22Rv1 (cell line): ENCODE data around the gene SYTL3.

Experiments
- ZFX ChIP-seq: fragments of 450-650 bp; IDR thresholded peaks from 2 replicates; pipeline ENCODE4 v1.6.1; 2017; ENCODE audit warnings: antibody characterized with exemption, borderline replicate concordance
- TF ChIP-seq, protein P1 (sequence below): fragments of 450-650 bp; IDR thresholded peaks from 2 replicates; pipeline ENCODE4 v1.5.1; 2017; ENCODE audit warnings: mild to moderate bottlenecking

DNA sequence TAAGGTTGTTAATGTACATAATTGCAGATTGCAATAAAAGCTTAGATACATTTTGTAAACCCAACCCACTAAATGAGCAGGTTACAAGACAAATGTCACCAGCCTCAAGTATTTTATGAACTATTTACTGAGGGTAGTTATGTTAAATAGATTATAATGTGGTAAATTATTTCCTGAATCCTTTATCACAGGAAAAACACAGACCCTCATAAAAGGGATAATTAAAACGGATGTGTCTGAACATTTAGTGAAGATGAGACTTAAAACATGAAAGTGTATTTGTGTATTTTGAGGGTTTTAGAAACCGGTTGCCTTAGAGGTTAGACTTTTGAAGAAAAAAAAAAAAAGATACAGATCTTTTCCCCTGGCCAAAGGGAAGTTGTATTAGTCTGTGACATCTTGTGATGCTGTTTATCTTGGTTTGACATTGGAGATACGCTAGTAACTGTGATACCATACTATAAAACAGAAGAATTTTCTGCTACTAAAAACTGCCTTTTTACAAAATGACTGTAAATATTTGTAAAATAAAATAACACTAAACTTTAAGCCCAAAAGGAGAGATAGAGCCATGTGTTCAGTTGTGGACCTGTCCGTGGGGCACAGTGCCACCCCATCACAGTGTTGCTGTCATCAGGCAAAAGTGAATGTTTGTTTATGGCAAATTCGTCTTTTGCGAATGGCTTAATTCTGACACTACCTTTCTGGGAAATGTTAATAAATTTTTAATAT lies 15.0 kb upstream of the SYTL3 start:
- TF ChIP-seq, protein P1, sequence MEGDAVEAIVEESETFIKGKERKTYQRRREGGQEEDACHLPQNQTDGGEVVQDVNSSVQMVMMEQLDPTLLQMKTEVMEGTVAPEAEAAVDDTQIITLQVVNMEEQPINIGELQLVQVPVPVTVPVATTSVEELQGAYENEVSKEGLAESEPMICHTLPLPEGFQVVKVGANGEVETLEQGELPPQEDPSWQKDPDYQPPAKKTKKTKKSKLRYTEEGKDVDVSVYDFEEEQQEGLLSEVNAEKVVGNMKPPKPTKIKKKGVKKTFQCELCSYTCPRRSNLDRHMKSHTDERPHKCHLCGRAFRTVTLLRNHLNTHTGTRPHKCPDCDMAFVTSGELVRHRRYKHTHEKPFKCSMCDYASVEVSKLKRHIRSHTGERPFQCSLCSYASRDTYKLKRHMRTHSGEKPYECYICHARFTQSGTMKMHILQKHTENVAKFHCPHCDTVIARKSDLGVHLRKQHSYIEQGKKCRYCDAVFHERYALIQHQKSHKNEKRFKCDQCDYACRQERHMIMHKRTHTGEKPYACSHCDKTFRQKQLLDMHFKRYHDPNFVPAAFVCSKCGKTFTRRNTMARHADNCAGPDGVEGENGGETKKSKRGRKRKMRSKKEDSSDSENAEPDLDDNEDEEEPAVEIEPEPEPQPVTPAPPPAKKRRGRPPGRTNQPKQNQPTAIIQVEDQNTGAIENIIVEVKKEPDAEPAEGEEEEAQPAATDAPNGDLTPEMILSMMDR = no peak
- TF ChIP-seq ZFX = no peak
